Uterus (tissue), 4 donors: ENCODE data around the gene BTK. TPM values are rescaled to one million over a fixed set of nuclear protein-coding genes. Genes with fewer than 3 reads are reported as not detected.

Experiments
- DNase-seq, 2 donors: peaks; one replicate each; pipeline ENCODE4 v3.0.0-alpha.2; 2019 to 2020
- H3K27ac ChIP-seq, 2 donors: fragments of 200-600 bp; sonication (generic); 1 replicate in 1 of 2; 2 replicates in 1 of 2; pipeline ENCODE4 v1.5.1; 2016 to 2018
- H3K27me3 ChIP-seq, 2 donors: fragments of 200-600 bp; sonication (generic); one replicate each; pipeline ENCODE4 v1.5.1; 2018 to 2019; ENCODE audit warnings: control low read depth in 1 of 2
- H3K36me3 ChIP-seq, 2 donors: fragments of 200-600 bp; sonication (generic); one replicate each; pipeline ENCODE4 v1.5.1; 2019; ENCODE audit warnings: control low read depth in 1 of 2
- H3K4me1 ChIP-seq, 2 donors: fragments of 200-600 bp; sonication (generic); one replicate each; pipeline ENCODE4 v1.5.1; 2018 to 2019; ENCODE audit warnings: control low read depth in 1 of 2
- H3K4me3 ChIP-seq, 2 donors: fragments of 200-600 bp; sonication (generic); 1 replicate in 1 of 2; 2 replicates in 1 of 2; pipeline ENCODE4 v1.5.1; 2018 to 2019; ENCODE audit warnings: mild to moderate bottlenecking in 1 of 2
- H3K9me3 ChIP-seq, 2 donors: fragments of 200-600 bp; sonication (generic); one replicate each; pipeline ENCODE4 v1.5.1; 2019; ENCODE audit warnings: control low read depth in 1 of 2
- POLR2A ChIP-seq, 2 donors: fragments of 450-650 bp; IDR thresholded peaks; one replicate each; pipeline ENCODE4 v1.6.1; 2016; ENCODE audit warnings: antibody characterized with exemption in 2 of 2, mild to moderate bottlenecking in 1 of 2, moderate library complexity in 1 of 2
- intact Hi-C: fragments of 100-400 bp; cut with DNase I; formaldehyde crosslinking; loops from one replicate; pipeline ENCODE4 v1.15.1; 2023; ENCODE audit warnings: low total_unique reads
- total RNA-seq, 4 donors: library from RNA; depleted of rRNA in 3 of 4; stranded (reverse); fragments of >200 nt in 3 of 4; gene quantifications; one replicate each; pipeline versions ENCODE4 v1.1.0 to v1.2.4, GENCODE V29; 2014 to 2023
- TF ChIP-seq, protein P1 (sequence below), 4 experiments: fragments of 200-600 bp in 2 of 4; fragments of 450-650 bp in 2 of 4; sonication (generic) in 2 of 4; IDR thresholded peaks; one replicate each; pipeline ENCODE4 v1.5.1; 2016 to 2019; ENCODE audit warnings: antibody characterized with exemption in 4 of 4, mild to moderate bottlenecking in 2 of 4, moderate library complexity in 1 of 4
- donor health status: DM: yes; HTN: yes; CAD: no.

BTK gene
- total RNA-seq, 4 donors from 2014 or later = 1.2 to 5.9 (median 2.5) TPM

DNA sequence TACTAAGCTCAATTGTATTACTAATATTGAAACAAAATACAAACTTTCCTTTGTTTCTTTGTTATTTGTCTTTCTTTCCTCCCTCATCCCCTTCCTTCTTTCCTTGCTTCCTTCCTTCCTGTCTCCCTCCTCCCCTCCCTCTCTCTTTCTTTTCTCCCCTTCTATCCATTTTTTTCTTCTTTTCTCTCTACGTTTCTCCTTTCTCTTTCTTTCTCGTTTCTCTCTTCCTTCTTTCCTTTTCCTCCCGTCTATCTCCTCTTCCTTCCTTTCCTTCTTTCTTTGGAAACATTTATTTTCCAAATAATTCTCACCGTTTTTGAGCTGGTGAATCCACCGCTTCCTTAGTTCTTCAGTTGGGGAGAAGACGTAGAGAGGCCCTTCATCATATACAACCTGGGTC is 16.3 kb downstream of the BTK start:
- intact Hi-C loops = no loop called here
- no peak overlapping the region for H3K27ac ChIP-seq
- H3K4me3 ChIP-seq = no peak overlapping the region
- H3K4me1 ChIP-seq = no peaks in the 10 kb centered on the region
- H3K36me3 ChIP-seq = no peaks in the 10 kb centered on the region
- no peak for DNase-seq
- TF ChIP-seq POLR2A (IDR thresholded peaks at IDR 0.05) = no peak
- TF ChIP-seq, protein P1, sequence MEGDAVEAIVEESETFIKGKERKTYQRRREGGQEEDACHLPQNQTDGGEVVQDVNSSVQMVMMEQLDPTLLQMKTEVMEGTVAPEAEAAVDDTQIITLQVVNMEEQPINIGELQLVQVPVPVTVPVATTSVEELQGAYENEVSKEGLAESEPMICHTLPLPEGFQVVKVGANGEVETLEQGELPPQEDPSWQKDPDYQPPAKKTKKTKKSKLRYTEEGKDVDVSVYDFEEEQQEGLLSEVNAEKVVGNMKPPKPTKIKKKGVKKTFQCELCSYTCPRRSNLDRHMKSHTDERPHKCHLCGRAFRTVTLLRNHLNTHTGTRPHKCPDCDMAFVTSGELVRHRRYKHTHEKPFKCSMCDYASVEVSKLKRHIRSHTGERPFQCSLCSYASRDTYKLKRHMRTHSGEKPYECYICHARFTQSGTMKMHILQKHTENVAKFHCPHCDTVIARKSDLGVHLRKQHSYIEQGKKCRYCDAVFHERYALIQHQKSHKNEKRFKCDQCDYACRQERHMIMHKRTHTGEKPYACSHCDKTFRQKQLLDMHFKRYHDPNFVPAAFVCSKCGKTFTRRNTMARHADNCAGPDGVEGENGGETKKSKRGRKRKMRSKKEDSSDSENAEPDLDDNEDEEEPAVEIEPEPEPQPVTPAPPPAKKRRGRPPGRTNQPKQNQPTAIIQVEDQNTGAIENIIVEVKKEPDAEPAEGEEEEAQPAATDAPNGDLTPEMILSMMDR (IDR thresholded peaks at IDR 0.05) = no peak
- H3K9me3 ChIP-seq = no peaks in the 10 kb centered on the region
- no peaks in the 10 kb centered on the region for H3K27me3 ChIP-seq

DNA sequence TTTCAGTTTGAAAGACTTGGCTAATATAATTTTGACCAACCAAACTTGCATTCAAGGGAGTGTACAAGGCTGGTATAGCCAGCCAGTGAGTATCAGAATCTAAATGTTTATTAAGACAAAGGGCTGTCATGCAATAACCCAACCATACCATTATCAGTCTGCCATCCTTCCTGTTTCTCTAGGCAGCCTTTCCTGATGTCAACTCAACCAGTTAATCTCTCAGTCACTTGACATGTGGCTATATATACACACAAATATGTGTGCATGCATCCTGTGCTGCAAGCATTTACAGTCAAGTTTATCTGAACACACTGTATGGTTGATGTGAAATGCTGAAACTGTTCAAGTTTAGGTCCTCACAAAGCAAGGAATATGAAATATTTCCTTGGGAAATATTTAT is 17.2 kb downstream of the BTK start:
- Histone ChIP-seq H3K36me3 (no peaks in the 10 kb centered on the region), H3K4me1 (no peaks in the 10 kb centered on the region), H3K27ac (no peak overlapping the region), H3K4me3 (no peak overlapping the region), H3K9me3 (no peaks in the 10 kb centered on the region), H3K27me3 (no peaks in the 10 kb centered on the region)
- no peak for DNase-seq
- TF ChIP-seq POLR2A (IDR thresholded peaks at IDR 0.05) = no peak
- TF ChIP-seq, protein P1 (IDR thresholded peaks at IDR 0.05) = no peak
- intact Hi-C loops = no loop called here

DNA sequence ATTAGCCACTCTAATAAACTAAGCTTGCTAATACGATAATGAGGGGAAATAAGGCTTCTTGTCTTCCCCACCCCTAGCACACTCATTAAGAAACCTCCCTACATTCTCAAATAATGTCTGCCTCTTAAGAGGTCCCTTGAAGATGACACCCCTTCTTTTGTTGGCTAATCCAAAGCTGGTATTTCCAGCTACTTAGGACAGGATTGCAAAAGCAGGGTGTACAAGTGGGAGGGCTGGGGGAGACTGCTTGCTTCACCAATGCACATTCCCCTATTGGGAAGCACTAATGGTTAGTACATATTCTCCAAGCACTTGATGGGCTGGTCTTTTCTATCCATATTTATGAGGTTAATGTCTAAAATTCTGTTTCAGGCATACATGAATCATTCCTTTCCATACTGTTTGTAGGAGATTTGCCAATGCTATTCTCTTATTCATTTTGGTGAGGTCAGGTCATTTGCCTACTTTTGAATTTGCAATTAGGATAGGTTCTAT is 20.6 kb downstream of the BTK start:
- H3K36me3 ChIP-seq = no peaks in the 10 kb centered on the region
- intact Hi-C loops = no loop called here
- no peaks in the 10 kb centered on the region for H3K4me1 ChIP-seq
- H3K27ac ChIP-seq = no peak overlapping the region
- no peak overlapping the region for H3K4me3 ChIP-seq
- no peak for DNase-seq
- H3K9me3 ChIP-seq = no peaks in the 10 kb centered on the region
- TF ChIP-seq POLR2A (IDR thresholded peaks at IDR 0.05) = no peak
- TF ChIP-seq, protein P1 (IDR thresholded peaks at IDR 0.05) = no peak
- H3K27me3 ChIP-seq = no peaks in the 10 kb centered on the region

DNA sequence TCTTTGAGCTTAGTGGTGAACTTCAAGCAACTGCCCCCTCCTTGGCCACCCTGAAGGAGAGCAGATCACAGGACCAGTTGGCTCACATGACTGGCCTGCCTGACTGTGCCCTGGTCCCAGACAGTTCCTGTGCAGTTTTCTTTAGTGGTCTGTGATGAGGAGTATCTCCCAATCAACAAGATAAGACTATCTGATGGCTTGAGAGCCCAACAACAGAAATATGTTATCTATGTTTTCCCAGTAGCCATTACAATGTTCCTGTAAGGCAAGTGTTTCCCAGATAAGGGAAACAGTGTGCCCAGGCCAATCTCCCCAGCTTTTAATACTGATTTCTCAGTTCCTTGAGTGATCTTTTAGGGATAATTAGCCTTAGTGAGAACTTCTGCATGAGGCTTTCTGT is 23.2 kb downstream of the BTK start:
- intact Hi-C loops = no loop called here
- TF ChIP-seq, protein P1 (IDR thresholded peaks at IDR 0.05) = no peak
- no peak for TF ChIP-seq POLR2A (IDR thresholded peaks at IDR 0.05)
- Histone ChIP-seq H3K27me3 (no peaks in the 10 kb centered on the region), H3K27ac (no peak overlapping the region), H3K4me1 (no peaks in the 10 kb centered on the region), H3K36me3 (no peaks in the 10 kb centered on the region), H3K9me3 (no peaks in the 10 kb centered on the region), H3K4me3 (no peak overlapping the region)
- DNase-seq = no peak

DNA sequence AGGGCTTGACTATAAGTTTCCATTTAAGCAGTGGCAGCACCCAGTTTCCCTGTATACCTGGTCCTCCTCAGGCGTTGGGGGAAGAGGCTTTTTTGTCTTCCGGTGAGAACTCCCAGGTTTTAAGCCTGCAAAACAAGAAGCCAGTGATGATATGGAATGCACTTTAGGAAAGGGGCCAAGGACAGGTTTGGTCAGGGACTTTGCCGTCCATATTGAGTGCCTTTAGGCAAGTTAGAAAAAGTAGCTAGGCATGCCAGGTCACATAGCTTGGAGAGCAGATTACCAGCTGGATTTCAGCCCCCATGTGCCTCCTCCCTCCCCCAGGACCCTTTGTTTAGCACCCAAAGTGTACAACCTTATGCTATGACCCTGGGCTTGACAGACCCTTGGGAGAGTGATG is 23.9 kb downstream of the BTK start:
- intact Hi-C loops = no loop called here
- H3K9me3 ChIP-seq = no peaks in the 10 kb centered on the region
- H3K4me1 ChIP-seq = no peaks in the 10 kb centered on the region
- no peak for DNase-seq
- H3K27ac ChIP-seq = no peak overlapping the region
- H3K27me3 ChIP-seq = no peaks in the 10 kb centered on the region
- H3K4me3 ChIP-seq = no peak overlapping the region
- TF ChIP-seq, protein P1 (IDR thresholded peaks at IDR 0.05) = no peak
- TF ChIP-seq POLR2A (IDR thresholded peaks at IDR 0.05) = no peak
- H3K36me3 ChIP-seq = no peaks in the 10 kb centered on the region
